Measurements from ENCODE around the gene C3orf80. TPM values are rescaled to one million over a fixed set of nuclear protein-coding genes. Genes with fewer than 3 reads are reported as not detected.
"Not testable (repeated sequence)": the region's sequence is repeated elsewhere in the genome, so short reads cannot be mapped to it uniquely, and the experiment has no call there.

Gene C3orf80
- polyA plus RNA-seq (ENCODE audit: insufficient read length in 12 of 12): 1 to 10 TPM in 1 of 12 donors, under 1 TPM in 10, not detected in 1; 0.08 to 3.8 (median 0.22) TPM
- long read RNA-seq, donor 1, partial matches to known transcripts: 0 of 3 reads
- long read RNA-seq, donor 1, other reads (novel, unspliced or antisense): 0 of 3 reads
- long read RNA-seq, donor 2: 0 reads
- long read RNA-seq, donor 3: 0 reads
- long read RNA-seq, donor 4: 0 reads
- long read RNA-seq, donor 5, partial matches to known transcripts: 0 of 1 reads
- long read RNA-seq, donor 5, other reads (novel, unspliced or antisense): 0 of 1 reads
- long read RNA-seq, donor 6: 0 reads
- long read RNA-seq, donor 7: 0 reads
- long read RNA-seq, donor 8: 0 reads
- long read RNA-seq, donor 9: 0 reads
- long read RNA-seq, donor 10: 0 reads
- long read RNA-seq, donor 11: 0 reads

DNA sequence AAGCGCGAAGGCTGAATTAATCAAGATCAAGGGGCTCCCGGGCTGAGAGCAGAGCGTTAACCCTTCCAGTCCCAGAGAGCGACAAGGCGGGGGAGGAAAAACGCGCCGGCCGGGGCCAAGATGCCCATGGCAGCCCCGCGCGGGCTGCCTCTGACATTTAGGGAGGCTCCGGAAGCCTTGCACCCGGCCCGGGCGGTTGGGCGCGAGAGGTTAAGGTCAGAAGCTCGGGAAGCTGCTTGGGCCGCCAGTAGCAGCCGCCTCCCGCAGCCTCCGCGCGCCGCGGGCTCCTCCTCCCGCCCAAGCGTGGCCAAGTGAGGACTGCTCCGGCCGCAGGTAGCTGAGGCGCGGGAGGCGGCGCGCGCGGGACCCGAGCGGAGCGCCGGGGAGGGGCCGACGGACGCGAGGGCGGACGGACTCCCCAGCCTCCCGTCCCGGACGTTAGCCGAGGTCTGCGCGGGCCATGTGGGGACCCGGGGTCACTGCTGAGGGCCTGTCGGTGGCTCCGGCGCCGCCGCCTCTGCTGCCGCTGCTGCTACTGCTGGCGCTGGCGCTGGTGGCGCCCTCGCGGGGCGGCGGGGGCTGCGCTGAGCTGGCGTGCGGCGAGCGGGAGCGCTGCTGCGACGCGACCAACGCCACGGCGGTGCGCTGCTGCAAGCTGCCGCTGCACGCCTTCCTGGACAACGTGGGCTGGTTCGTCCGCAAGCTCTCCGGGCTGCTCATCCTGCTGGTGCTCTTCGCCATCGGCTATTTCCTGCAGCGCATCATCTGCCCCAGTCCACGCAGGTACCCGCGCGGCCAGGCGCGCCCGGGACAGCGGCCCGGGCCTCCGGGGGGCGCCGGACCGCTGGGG lies at the start of gene C3orf80:
Gene C3orf80, plus strand, starts transcription at position 247 of the 850 bp plus-strand sequence. Its CDS starts 214 bp downstream, at position 461.
- peak; percentile 25 for DNase-seq

DNA sequence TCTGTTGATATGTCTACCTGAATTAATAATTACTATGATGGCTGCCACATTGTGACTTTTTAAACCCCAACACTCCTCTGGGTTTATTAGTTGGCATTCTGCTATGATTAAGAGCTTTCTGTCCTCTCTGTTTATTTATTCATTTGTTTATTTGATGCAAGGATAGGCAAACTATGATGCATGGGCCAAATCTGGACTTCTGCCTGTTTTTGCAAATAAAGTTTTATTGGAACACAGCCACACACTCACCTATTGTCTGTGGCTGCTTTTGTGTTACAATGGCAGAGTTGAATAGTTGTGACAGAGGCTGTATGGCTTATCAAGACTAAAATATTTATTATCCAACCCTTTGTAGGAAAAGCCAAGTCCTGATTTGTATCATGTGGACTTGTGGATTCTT lies 48.3 kb upstream of the C3orf80 start:
- no peak for DNase-seq

DNA sequence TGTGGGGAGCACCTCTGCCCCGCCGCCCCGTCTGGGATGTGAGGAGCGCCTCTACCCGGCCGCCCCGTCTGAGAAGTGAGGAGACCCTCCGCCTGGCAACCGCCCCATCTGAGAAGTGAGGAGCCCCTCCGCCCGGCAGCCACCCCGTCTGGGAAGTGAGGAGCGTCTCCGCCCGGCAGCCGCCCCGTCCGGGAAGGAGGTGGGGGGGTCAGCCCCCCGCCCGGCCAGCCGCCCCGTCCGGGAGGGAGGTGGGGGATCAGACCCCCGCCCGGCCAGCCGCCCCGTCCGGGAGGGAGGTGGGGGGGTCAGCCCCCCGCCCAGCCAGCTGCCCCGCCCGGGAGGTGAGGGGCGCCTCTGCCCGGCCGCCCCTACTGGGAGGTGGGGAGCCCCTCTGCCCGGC lies 46.6 kb upstream of the C3orf80 start:
- DNase-seq: not testable (repeated sequence)

DNA sequence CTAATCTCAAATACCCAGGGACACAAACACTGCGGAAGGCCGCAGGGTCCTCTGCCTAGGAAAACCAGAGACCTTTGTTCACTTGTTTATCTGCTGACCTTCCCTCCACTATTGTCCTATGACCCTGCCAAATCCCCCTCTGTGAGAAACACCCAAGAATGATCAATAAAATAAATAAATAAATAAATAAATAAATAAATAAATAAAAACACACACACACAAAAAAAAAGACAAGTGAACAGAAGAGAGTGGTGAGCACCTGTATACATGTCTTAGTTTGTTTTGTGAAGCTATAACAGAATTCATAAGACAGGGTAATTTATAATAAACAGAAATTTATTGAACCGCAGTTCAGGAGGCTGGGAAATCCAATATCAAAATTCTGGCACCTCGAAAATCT lies 45.8 kb upstream of the C3orf80 start:
- DNase-seq: not testable (repeated sequence)

DNA sequence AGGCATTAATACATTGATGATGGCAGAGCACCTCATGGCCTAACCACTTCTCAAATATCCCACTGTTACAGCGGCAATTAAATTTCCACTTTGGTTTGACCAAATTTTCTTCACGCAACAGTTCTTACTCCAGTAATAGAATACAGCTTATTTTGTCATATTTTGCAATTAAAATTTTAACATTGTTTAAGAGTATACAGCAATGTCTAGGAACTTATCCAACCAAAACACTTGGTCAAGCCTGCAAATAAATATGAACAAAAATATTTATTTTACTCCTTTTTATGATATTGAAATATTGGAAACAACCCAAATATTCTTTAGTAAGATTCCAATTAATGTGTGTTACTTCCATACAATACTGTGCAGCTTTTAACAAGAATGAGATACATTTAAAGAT lies 45.3 kb upstream of the C3orf80 start:
- DNase-seq: no peak

DNA sequence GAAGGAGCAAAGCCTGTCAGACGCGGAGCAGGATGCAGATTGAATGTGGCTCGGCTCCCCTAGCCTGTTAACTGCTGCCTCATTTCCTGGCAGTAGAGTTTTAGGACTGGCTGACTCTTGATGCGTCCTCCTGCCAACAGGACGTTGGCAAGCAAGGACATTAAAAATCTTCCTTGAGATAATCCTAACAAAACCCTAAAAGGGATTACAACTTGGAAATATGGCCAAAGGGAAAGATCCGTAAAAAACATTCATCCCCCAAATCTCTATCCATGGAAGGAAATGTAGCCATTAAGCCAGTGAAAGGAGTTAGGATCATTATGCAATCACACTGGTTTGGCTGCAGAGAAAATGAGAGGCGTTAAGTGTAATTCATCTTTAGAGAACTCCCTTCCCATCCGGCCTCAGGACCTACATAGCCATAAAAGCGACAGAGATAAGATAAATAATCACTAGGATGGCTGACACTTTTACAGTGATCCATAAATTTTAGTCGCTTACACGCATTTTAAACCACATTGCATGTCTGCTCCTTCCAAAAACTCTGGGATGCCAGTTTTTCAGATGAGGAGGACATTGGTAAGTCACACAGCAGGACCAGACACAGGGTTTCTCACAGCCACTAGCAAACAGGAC lies 44.5 kb upstream of the C3orf80 start:
- peak; percentile 35 for DNase-seq

DNA sequence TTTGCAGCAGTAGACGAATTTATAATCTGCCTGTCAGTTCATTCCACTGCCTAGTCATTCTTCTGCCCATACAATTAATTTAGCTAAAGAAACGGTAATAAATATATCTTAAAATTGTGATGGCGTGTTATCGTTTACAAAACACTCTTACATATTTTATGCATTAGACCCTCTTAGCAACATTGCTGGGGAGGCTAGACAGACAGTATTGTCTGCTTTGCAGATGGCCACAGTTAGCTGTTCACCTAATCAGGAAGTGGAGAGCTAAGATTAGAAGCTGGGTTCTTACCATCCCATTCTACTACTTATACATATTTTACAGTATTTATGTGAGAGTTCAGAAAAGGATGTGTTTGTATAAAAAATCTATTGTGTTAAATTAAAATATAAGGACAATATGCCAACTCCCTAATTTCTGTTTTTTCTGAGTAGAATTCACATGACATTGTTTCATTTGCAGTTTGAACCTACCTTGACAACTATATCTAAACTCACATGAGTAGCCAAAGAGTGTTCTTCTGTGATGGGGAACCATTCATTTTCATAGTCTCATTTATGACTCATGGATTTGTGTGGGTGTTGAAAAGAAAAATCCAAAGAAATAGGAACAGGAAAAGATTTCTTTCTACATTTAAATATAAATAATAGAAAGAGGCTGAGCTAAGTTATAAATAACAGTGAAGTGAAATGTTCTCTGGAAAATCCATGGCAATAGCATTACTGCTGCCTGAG lies 41.7 kb upstream of the C3orf80 start:
- DNase-seq: no peak

DNA sequence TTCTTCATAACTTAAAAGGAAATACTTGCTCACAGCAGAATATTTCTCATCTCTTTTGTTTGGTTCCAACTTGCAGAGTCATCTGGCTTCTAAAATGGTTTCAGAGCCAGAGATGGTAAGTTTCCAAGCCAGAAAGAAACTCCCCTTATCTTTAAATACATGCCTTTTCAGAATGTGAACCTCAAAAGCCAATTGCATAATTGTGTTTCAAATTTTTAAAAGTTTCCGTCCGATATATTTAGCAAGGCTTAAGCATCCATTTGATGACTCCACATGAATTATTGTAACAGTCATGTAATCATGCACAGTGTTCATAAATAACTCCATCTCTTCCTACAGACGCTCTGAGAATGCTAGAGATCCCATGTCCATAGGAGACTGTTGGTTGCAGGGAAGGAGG lies 40.6 kb upstream of the C3orf80 start:
- peak; percentile 15 for DNase-seq

DNA sequence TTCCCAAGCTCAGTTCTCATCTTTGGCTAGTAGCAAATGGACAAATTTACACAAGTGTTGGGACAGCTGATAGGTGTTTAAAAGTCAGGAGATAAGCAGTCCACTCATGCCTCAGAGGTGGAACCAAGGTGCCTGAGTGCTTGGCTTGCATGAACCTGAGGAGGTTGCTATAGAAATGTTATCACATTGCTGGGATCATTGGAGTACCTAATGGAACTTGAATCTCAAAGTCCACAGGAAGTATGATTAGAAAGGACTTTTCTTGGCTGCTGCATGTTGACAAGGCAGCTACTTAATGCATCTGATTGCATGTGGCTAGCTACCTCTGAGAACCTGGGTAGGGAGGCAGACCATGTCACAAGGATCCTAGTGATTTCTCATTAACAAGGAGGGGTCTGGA lies 39.5 kb upstream of the C3orf80 start:
- DNase-seq: no peak

DNA sequence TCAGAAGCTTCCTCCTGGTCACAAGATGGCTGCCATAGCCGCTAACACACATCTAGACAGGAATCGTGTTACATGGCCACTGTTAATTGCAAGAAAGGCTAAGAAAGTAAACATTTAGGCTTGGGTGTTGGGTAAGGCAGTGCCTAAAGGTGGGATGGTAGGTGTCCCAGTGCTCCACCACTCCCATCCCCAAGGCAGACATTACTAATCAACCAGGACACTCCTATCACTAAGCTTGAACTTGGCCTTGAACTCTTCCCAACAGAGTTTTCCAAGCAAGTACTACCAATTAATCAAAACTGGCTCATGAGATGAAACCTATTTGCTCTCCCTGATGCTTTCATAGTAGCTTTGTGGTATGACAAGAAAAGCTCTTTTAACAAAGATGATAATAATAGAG lies 37.9 kb upstream of the C3orf80 start:
- no peak for DNase-seq

DNA sequence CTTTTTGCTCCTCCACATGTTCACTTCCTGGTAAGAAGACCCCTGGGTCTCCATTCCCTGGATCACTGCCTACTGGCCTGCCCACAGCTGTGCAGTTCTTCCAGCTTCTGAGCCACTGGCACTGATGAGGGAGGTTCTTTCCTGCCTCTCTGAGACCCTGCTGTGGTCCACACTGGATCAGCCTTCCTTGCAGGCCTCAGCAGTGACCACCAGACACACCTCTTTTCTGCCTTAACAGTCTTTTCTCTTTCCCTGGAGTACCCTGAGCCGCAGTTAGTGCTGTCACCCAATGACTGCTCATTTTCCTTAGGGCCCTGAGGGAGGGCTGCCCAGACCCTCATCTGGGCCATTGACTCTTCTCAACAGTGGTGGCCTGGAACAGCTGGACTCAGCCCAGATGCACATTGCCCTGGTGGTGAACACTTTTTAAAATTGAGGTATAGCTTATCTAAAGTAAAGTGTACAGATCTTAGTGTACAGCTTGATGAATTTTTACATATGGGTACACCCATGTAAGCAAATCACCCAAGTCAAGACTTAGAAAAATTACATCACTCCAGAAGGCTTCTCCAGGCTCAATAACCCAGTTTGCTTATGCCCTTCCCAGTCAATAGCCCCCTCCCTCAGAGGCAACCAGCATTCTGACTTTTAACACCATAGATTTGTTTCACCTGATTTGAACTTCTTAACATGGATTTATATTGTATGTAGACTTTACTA lies 32.8 kb upstream of the C3orf80 start:
- no peak for DNase-seq

DNA sequence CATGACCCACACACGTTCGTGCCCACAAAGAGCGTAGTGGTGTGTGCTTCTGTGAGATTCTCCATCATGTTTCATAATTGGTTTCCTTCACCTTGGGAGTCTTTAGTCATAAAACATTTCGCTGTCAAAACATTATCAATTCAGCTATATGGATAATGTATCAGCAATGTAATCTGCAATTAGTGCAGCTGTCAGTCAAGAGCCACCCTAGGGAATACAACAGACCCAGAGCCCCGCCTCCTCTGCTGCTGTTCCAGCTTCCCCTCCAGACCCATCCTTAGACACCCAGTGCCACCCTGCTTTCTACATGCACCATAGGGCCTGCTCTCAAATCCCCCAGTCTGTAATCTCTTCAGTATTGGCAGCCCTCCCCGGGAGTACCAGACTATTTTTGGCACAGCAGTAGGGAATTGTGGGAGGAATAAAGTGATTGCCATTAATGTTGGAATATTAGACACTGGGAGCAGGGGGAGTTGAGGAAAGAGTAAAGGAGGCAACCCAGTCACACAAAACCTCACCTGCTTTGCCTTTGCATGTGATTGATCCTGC lies 31.5 kb upstream of the C3orf80 start:
- no peak for DNase-seq

DNA sequence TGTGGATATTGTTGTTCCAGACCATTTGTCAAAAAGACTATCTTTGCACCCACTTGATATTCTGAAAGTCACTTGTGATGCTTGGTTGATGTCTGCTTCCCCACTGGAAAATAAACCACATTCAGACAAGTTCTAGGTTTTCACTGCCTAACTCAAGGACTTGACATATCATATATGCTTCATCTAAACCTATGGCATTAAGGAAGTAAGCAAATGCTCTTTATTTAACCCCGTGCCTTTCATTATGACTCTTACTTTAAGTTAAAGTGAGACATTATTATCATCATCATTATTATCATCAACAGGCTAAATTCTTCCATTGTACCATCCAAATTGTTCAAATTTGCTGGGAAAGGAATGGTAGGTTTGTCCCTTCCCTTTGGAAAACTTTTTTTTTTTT lies 30.8 kb upstream of the C3orf80 start:
- no peak for DNase-seq

DNA sequence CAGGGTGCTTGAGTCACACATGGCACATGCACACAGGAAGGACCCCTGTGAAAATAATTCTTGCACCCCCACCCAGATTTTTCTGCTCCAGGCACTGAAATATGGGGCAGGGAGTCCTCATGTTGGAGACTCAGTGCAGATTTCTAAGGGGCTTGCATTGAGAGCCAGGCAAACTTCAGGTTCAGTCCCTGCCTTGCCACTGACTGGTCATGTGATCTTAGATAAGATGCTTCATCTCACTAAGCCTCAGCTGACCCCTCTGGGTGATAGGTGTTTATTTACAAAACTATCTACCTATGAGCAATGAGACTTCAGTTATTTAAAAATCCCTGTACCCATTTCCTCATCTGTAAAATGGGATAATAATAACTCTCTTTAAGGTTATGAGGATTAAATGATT lies 30.1 kb upstream of the C3orf80 start:
- DNase-seq: no peak

DNA sequence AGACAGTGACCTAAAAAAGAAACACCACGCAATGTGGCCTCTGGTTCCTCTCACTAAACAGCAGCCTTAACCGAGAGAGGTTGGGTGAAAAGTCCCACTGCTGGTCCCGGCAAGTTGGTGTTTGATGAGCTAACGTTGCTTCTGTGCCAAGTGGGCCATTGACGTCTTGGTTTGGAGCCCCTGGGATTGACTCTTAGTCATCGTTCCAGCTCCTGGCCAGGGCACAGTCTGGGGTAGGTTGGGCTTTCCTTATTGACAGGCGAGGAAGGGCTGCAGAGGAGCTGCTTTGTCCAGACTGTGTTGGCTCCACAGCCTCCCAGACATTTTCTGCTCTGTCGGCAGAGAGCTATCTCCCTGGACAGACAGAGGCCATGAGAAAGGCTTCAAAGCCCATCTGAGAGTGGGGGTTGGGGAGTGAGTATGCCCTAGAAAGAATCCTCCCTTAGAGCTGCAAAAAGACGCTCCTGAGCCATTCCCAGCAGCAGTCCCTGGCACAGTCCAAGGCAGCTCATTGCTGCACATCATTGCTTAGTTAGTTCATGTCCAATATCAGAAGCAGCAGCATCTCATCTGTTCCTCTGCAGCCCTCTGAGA lies 28.6 kb upstream of the C3orf80 start:
- DNase-seq: no peak

DNA sequence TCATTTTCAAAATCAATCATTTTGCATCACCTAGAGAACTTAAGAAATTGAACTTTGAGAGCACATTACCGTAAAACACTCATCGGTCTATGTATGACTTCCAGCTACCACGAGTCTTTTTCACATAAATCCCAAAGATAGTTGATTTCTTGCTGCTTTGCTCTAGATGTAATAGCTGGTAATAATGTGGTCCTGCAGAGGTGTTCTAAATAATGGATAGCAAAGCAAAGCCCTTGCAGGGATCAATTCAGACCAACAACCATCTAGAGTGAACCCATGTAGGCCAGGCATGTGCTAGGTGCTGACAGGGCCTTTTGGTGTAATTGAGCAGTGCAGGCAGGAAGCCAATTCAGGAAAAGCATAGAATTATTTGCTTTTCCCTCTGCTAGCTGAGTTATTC lies 26.1 kb upstream of the C3orf80 start:
- no peak for DNase-seq

DNA sequence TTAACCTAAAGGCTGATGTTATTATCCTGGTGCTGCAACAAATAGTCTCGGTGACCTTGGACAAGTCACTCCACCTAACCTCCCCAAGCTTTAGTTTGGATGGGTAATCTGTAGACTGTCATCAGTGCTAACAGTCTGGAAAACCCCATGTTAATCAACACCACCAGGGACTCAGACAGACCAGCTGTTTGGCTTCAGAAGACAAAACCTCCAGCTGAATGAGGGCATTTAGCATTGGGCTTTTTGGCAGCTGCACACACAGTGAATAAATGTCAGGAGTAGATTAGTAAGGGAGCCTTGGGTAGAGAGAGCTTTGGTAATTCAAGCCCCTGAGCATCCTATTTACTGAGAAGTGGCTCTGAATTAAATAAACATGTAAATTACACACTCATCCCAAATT lies 24.9 kb upstream of the C3orf80 start:
- DNase-seq: no peak

DNA sequence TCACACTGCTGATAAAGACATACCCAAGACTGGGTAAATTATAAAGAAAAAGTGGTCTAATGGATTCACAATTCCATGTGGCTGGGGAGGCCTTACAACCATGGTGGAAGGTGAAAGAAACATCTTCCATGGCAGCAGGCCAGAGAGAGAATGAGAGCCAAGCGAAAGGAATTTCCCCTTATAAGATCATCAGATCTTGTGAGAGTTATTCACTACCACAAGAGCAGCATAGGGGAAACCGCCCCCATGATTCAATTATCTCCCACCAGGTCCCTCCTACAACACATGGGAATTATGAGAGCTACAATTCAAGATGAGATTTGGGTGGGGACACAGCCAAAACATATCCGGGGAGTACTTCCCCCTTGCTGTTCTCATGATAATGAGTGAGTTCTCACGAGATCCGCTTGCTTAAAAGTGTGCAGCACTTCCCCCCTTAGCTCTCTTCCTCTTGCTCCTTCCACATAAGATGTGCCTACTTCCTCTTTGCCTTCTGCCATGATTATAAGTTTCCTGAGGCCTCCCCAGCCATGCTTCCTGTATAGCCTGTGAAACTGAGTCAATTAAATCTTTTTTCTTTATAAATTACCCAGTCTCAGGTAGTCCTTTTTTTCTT lies 20.7 kb upstream of the C3orf80 start:
- not testable (repeated sequence) for DNase-seq

DNA sequence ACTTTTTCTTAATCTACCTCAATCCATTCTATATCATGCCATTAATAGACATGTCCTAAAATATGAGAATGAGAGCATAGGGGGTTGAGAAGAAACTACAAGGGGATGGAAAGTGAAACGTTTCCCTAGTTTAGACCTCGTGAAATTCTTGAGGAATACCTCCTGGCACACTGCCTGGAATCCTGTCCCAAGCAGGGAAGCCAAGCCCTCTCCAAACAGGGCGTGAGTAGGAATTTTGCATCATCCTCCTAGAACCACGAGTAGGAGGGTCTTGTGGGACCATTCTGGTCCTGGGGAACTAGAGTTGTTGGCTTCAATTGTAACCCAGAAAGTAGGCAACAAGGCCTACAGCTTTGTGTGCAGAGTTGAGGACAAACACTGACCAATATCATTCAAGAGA lies 19.6 kb upstream of the C3orf80 start:
- DNase-seq: no peak

DNA sequence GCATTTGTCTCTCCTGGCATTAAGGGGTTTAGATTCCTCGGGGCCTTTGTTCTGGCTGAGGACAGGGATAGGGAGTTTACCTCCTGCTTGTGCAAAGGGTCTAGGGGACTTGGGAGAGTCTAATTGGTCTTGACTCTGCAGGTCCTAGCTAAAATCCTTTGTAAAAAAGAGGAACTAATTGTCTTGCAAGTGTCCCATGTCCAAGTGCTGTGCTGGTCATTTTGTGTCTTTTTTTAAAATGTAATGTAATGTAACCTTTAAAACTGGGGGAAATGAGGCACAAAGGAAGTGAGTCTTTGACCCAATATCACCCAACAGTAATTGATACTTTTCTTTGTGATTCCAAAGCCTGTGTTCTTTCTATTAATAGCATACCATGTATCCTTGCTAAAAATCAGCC lies 14.9 kb upstream of the C3orf80 start:
- no peak for DNase-seq

Data from muscle of arm (tissue), 14 donors.